ENCODE measurements around the gene LMF1. TPM values are rescaled to one million over a fixed set of nuclear protein-coding genes. Genes with fewer than 3 reads are reported as not detected.
A peak's percentile ranks its signal among the peaks of the same experiment; 100 is the strongest.

LMF1 gene
- total RNA-seq, 4 donors from 2014 or later = 21.8 to 47.9 (median 36.0) TPM

DNA sequence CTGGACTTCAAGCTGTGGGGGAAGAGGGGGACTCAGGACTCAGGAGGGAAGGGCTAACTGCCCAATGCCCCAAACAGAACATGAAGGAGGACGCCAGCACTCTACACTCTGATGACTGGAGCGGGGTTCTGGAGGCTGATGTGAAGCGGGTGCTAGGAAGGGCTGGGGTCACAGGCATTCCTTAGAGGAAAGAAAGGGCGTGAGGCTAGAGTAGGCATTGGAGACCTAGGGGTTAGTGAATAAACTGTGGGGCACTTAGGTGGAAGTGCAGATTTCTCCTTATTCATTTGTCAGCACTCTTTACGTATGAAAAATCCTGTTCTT is 760 bp upstream of the LMF1 start:
- Histone ChIP-seq H3K36me3 (no peaks in the 10 kb centered on the region), H3K4me3 (no peak overlapping the region), H3K27me3 (no peaks in the 10 kb centered on the region), H3K27ac (no peak overlapping the region), H3K4me1 (peaks cover 0 to 6% of the 10 kb centered on the region in 2 donors), H3K9me3 (no peaks in the 10 kb centered on the region)
- TF ChIP-seq, protein P1, sequence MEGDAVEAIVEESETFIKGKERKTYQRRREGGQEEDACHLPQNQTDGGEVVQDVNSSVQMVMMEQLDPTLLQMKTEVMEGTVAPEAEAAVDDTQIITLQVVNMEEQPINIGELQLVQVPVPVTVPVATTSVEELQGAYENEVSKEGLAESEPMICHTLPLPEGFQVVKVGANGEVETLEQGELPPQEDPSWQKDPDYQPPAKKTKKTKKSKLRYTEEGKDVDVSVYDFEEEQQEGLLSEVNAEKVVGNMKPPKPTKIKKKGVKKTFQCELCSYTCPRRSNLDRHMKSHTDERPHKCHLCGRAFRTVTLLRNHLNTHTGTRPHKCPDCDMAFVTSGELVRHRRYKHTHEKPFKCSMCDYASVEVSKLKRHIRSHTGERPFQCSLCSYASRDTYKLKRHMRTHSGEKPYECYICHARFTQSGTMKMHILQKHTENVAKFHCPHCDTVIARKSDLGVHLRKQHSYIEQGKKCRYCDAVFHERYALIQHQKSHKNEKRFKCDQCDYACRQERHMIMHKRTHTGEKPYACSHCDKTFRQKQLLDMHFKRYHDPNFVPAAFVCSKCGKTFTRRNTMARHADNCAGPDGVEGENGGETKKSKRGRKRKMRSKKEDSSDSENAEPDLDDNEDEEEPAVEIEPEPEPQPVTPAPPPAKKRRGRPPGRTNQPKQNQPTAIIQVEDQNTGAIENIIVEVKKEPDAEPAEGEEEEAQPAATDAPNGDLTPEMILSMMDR (IDR thresholded peaks at IDR 0.05) = no peak
- no peak for TF ChIP-seq POLR2A (IDR thresholded peaks at IDR 0.05)
- intact Hi-C loops (cut with DNase I; ENCODE audit: low total_unique reads) = no loop called here
- DNase-seq = no peak

DNA sequence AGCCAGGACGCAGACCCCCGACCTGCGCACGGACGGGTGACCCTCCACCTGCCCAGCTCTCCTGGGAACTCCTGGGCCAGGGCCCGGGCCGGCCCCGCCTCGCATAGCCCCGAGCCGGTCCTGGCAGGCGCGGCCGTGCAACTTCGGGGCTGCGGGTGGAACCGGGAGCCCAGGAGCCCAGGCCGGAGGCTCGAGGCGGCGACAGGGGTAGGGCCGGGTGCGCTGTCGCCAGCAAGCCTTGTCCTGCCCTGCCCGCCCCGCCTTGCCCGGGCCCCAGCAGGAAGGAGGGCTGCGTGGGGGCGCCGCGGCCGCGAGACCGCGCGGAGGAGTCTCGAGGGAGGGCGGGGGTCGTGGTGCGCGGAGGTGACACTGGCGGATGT is 408 bp downstream of the LMF1 start:
- peaks cover 0 to 6% of the 10 kb centered on the region in 2 donors for H3K4me1 ChIP-seq
- H3K4me3 ChIP-seq = peak overlapping the region; percentile 84 to 88
- no peaks in the 10 kb centered on the region for H3K27me3 ChIP-seq
- no peaks in the 10 kb centered on the region for H3K9me3 ChIP-seq
- H3K36me3 ChIP-seq = no peaks in the 10 kb centered on the region
- intact Hi-C loops (cut with DNase I; ENCODE audit: low total_unique reads) = no loop called here
- no peak for DNase-seq
- TF ChIP-seq POLR2A (IDR thresholded peaks at IDR 0.05) = no peak
- TF ChIP-seq, protein P1 (IDR thresholded peaks at IDR 0.05) = no peak
- peak overlapping the region; percentile 22 to 52 for H3K27ac ChIP-seq

DNA sequence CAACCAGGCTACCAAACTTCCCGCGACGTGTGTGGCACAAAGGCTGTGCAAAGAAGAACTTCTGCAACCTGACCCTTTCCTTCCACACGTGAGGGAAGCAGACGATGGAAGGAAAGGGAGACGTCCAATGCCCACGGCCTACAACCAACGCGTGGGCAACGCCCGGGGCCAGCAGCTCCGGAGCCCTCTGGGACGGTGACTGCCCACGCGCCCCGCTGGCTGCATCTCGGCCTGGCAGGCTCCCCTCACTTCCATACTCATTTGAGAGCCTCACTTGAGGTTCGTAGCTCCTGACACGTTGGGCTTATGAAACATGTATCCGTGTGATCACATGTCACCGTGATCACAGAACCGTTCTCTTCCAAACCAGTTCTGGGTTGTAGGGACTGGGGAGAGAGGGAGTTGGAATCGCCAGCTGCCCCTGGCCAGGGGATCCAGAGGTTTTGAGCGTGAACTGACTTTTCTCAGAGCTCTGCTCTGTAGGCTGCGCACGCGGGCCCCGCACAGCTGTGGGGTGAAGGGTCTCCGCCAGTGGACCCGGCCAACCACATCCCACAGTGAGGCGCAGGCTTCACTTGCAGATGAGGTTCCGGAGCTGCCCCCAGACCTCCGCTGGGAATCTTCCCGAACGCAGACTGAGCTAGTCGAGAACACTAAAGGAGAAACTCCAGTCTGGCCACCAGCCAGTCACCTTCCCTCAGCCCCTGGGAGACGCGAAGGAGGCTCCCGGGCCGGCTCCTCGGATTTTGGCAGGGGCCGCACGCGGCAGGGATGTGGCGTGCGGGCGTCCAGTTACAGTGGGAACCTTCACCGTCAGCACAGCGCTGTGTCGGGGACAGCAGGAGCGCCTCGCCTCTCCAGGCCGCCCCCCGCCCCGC is 1.0 kb downstream of the LMF1 start:
- intact Hi-C loops (cut with DNase I; ENCODE audit: low total_unique reads) = no loop called here
- DNase-seq = no peak
- Histone ChIP-seq H3K27ac (peak overlapping the region in 1 of 2 donors; percentile 22), H3K27me3 (no peaks in the 10 kb centered on the region), H3K9me3 (no peaks in the 10 kb centered on the region), H3K4me3 (peak overlapping the region; percentile 84 to 88), H3K4me1 (peaks cover 0 to 6% of the 10 kb centered on the region in 2 donors), H3K36me3 (no peaks in the 10 kb centered on the region)
- TF ChIP-seq POLR2A (IDR thresholded peaks at IDR 0.05) = no peak
- TF ChIP-seq, protein P1 (IDR thresholded peaks at IDR 0.05) = no peak

DNA sequence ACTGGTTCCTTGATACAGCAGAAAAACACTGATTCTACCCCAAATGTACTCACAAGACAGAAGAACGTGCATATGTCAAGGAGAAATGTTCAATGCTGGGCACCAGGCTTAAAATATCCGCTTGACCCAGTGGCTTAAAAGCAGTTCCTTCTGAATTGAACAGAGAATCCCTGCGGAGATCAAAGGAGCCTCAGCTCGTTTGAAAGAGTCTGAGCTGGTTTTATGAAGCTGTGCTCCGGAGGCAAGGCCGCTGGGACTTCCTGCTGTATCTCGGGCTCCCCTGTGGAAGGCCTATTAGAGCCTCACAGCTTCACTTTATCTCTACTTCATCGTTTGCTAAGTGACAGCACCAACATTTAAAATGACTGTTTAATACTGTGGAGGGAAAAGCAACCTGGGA is 2.2 kb downstream of the LMF1 start:
- intact Hi-C loops (cut with DNase I; ENCODE audit: low total_unique reads) = no loop called here
- peaks cover 0 to 6% of the 10 kb centered on the region in 2 donors for H3K4me1 ChIP-seq
- TF ChIP-seq, protein P1 (IDR thresholded peaks at IDR 0.05) = no peak
- no peak for TF ChIP-seq POLR2A (IDR thresholded peaks at IDR 0.05)
- H3K27ac ChIP-seq = no peak overlapping the region
- no peaks in the 10 kb centered on the region for H3K27me3 ChIP-seq
- no peaks in the 10 kb centered on the region for H3K9me3 ChIP-seq
- DNase-seq = no peak
- no peaks in the 10 kb centered on the region for H3K36me3 ChIP-seq
- no peak overlapping the region for H3K4me3 ChIP-seq

DNA sequence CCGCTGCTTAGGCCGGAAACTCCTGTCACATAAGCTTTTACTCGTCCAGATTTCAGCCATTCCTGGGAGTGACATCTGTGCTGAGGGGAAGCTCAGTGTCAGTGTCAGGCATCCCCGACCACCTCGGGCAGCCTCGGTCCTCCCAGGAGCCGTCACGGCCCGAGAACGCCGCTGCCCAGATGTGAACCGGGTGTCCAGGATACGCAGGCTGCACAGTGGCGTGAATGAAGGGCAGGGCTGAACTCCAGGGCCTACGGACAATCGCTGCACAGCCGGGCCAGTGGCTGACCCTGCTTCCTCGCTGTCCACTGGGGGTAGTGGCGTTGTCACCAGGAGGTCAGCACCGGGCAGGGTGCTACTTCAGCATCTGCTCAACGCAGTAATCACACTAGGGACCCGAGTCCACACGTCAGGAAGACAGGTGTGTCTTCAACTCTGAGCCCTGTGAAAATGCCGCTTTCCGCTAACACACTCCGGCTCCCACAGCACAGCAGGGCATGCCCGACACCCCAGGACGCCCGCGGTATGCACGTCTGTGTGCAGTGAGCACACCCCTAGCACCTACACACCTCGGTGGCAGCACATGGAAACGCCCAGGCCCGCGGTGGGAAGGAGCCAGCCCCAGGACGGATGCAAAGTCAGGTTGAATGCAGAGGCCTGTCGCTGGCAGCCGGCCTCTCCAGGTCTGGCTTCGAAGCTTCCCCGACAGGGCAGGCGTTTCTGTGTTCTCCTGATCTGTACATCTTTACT is 3.1 kb downstream of the LMF1 start:
- H3K36me3 ChIP-seq = no peaks in the 10 kb centered on the region
- no peak for DNase-seq
- H3K4me3 ChIP-seq = no peak overlapping the region
- no peaks in the 10 kb centered on the region for H3K27me3 ChIP-seq
- intact Hi-C loops (cut with DNase I; ENCODE audit: low total_unique reads) = no loop called here
- no peak for TF ChIP-seq POLR2A (IDR thresholded peaks at IDR 0.05)
- TF ChIP-seq, protein P1 (IDR thresholded peaks at IDR 0.05) = no peak
- H3K9me3 ChIP-seq = no peaks in the 10 kb centered on the region
- H3K4me1 ChIP-seq = peaks cover 0 to 6% of the 10 kb centered on the region in 2 donors
- no peak overlapping the region for H3K27ac ChIP-seq
